Astrocyte of the cerebellum (primary cell): ENCODE measurements around the gene SMKR1.

Source experiments
- DNase-seq: peaks from one replicate; pipeline ENCODE4 v3.0.0-alpha.2; 2011; ENCODE audit warnings: low read depth
- H3K4me3 ChIP-seq: 2 replicates; pipeline ENCODE4 v1.5.1; 2011; ENCODE audit warnings: mild to moderate bottlenecking, low read depth, low read length, moderate library complexity
- in situ Hi-C: cut with HindIII; loops from 2 replicates; pipeline ENCODE4 v1.10.0; 2017; ENCODE audit warnings: low sequenced_read_pairs
- TF ChIP-seq, protein P1 (sequence below): IDR thresholded peaks from 2 replicates; pipeline ENCODE4 v1.5.1; 2012; ENCODE audit warnings: low read length, low read depth, moderate library complexity, mild to moderate bottlenecking; ENCODE audit errors: missing control alignments

Gene SMKR1

DNA sequence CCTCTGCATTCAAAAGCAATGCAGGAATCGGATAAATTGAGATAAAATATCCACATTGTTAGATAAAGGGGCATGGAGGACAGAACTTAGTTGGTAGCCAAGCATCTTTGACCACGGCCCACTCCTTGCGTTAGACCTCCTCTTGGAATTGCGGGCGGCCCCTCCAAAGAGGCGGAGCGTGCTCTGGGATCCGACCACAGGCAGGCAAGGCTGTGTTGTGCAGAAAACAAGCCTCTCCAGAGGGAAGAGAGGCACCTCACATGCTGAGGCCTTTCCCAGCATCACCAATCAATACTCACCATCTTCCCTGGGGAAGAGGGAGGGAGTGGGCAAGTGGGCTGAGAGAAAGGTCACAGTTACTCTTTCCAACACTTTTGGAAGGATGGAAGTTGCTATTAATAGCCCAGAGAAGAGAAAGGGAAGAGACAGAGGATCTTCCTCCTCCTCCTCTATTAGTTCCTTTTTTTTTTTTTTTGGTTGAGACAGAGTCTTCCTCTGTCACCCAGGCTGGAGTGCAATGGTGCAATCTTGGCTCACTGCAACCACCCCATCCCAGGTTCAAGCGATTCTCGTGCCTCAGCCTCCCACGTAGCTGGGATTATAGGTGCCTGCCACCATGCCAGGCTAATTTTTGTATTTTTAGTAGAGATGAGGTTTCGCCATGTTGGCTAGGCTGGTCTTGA lies 59.5 kb downstream of the SMKR1 start:
- no peak for DNase-seq
- no peak overlapping the region for H3K4me3 ChIP-seq
- in situ Hi-C loops, result no loop called here
- TF ChIP-seq, protein P1, sequence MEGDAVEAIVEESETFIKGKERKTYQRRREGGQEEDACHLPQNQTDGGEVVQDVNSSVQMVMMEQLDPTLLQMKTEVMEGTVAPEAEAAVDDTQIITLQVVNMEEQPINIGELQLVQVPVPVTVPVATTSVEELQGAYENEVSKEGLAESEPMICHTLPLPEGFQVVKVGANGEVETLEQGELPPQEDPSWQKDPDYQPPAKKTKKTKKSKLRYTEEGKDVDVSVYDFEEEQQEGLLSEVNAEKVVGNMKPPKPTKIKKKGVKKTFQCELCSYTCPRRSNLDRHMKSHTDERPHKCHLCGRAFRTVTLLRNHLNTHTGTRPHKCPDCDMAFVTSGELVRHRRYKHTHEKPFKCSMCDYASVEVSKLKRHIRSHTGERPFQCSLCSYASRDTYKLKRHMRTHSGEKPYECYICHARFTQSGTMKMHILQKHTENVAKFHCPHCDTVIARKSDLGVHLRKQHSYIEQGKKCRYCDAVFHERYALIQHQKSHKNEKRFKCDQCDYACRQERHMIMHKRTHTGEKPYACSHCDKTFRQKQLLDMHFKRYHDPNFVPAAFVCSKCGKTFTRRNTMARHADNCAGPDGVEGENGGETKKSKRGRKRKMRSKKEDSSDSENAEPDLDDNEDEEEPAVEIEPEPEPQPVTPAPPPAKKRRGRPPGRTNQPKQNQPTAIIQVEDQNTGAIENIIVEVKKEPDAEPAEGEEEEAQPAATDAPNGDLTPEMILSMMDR, result no peak
